Gastroesophageal sphincter (tissue), 2 donors: ENCODE results near the gene DCDC2.

Experiments
- EP300 ChIP-seq: sonication (generic); formaldehyde crosslinking; IDR thresholded peaks from one replicate; pipeline ENCODE4 v1.6.1; 2017; ENCODE audit warnings: antibody characterized with exemption, mild to moderate bottlenecking
- POLR2A ChIP-seq, 2 donors: fragments of 450-650 bp; IDR thresholded peaks; one replicate each; pipeline ENCODE4 v1.6.1; 2017; ENCODE audit warnings: antibody characterized with exemption in 2 of 2, mild to moderate bottlenecking in 2 of 2, moderate library complexity in 1 of 2

GRCh38 chr6:24226541-24226940, 131.3 kb downstream of the DCDC2 start:
- TF ChIP-seq EP300 (no peak), POLR2A (IDR thresholded peaks at IDR 0.05) (no peak)
